GM12878 (cell line): ENCODE data around the gene PPIB. TPM values are rescaled to one million over a fixed set of nuclear protein-coding genes. Genes with fewer than 3 reads are reported as not detected.

Experiments
- ATAC-seq: fragments of 200-7000 bp; cut with Tn5 transposase; 3 replicates; pipeline ENCODE4 v1.9.1; 2020; ENCODE audit warnings: mild to moderate bottlenecking, moderate library complexity
- BruUV-seq: library from RNA; stranded (reverse); fragments of 400-500 nt; replicated peaks from 2 replicates; lab custom pipeline; 2021; lab: Mats Ljungman, UMichigan
- CTCF ChIA-PET: fragments of 300-600 bp; sonication (Branson Sonifier 250); formaldehyde crosslinking; extraction: SDS; loops from one replicate; lab custom pipeline; 2021; ENCODE audit warnings: inconsistent platforms; lab: Yijun Ruan, JAX
- POLR2A ChIA-PET: fragments of 350-600 bp; formaldehyde crosslinking; extraction: SDS; loops from one replicate; lab custom pipeline; 2021; ENCODE audit warnings: inconsistent platforms; lab: Charles Lee
- RAD21 ChIA-PET: fragments of 300-600 bp; sonication (Branson Sonifier 250); formaldehyde crosslinking; loops from one replicate; lab custom pipeline; 2023; ENCODE audit warnings: antibody characterized with exemption; ENCODE audit not compliant: unreplicated experiment; lab: Charles Lee
- SMC1A ChIA-PET: fragments of 300-600 bp; sonication (Branson Sonifier 250); formaldehyde crosslinking; loops from one replicate; lab custom pipeline; 2023; ENCODE audit not compliant: unreplicated experiment, uncharacterized antibody; lab: Charles Lee
- DNase-seq: peaks from one replicate; pipeline ENCODE4 v3.0.0-alpha.2; 2011; ENCODE audit warnings: low read depth, low spot score
- FAIRE-seq: peaks from 3 replicates; lab custom pipeline; 2011; peaks lifted over from hg19 to GRCh38; lab: Jason Lieb, UNC
- H2AFZ ChIP-seq: 2 replicates; pipeline ENCODE4 v1.6.0; 2011; ENCODE audit warnings: low read depth, low read length, control low read depth; ENCODE audit not compliant: control insufficient read depth
- H3K27ac ChIP-seq: 2 replicates; pipeline ENCODE4 v1.5.1; 2011; ENCODE audit warnings: control low read depth; ENCODE audit not compliant: control insufficient read depth, insufficient read depth
- H3K27me3 ChIP-seq, 2 experiments: replicated peaks in 1 of 2; 2 replicates each; pipeline versions ENCODE4 v1.6.0 to v1.6.1; 2011; ENCODE audit warnings: low read length in 1 of 2; ENCODE audit not compliant: control insufficient read depth in 2 of 2, insufficient read depth in 2 of 2
- H3K36me3 ChIP-seq, 2 experiments: 2 replicates each; pipeline ENCODE4 v1.5.1; 2011; ENCODE audit warnings: low read length in 1 of 2; ENCODE audit not compliant: control insufficient read depth in 2 of 2, insufficient read depth in 2 of 2
- H3K4me1 ChIP-seq: 2 replicates; pipeline ENCODE4 v1.6.1; 2011; ENCODE audit warnings: mild to moderate bottlenecking, low read length, moderate library complexity, mixed read lengths; ENCODE audit not compliant: control insufficient read depth, insufficient read depth
- H3K4me2 ChIP-seq: 2 replicates; pipeline ENCODE4 v1.6.0; 2011; ENCODE audit warnings: control low read depth; ENCODE audit not compliant: control insufficient read depth, insufficient read depth
- H3K4me3 ChIP-seq: fragments of 200-600 bp; sonication (generic); 2 replicates; pipeline ENCODE4 v1.5.1; 2016
- H3K79me2 ChIP-seq: 2 replicates; pipeline ENCODE4 v1.6.0; 2011; ENCODE audit warnings: low read length; ENCODE audit not compliant: control insufficient read depth, insufficient read depth
- H3K9ac ChIP-seq: 2 replicates; pipeline ENCODE4 v1.8.0; 2011; ENCODE audit warnings: low read length, control low read depth, mixed read lengths; ENCODE audit not compliant: control insufficient read depth, insufficient read depth
- H3K9me3 ChIP-seq: replicated peaks from 3 replicates; pipeline ENCODE4 v1.5.1; 2011; ENCODE audit warnings: mild to moderate bottlenecking, low read length; ENCODE audit not compliant: control insufficient read depth, insufficient read depth
- H4K20me1 ChIP-seq: 2 replicates; pipeline ENCODE4 v1.6.0; 2011; ENCODE audit not compliant: control insufficient read depth, insufficient read depth
- ASH2L ChIP-seq: fragments of 300-600, 200-600 bp; sonication (generic); IDR thresholded peaks from 2 replicates; pipeline ENCODE4 v1.6.1; 2017; ENCODE audit warnings: low read depth, mild to moderate bottlenecking, borderline replicate concordance
- ATF7 ChIP-seq: fragments of 450-650 bp; IDR thresholded peaks from 2 replicates; pipeline ENCODE4 v1.6.1; 2016; ENCODE audit warnings: low read depth, mild to moderate bottlenecking
- CBX5 ChIP-seq: sonication (generic); IDR thresholded peaks from 2 replicates; pipeline ENCODE4 v1.6.1; 2016; ENCODE audit warnings: low read depth, moderate library complexity, mild to moderate bottlenecking, inconsistent platforms
- CHD2 ChIP-seq: IDR thresholded peaks from 2 replicates; pipeline ENCODE4 v1.6.1; 2011; ENCODE audit warnings: low read depth, low read length, improper control_type of control experiment, borderline replicate concordance
- GATAD2B ChIP-seq: fragments of 450-650 bp; conservative IDR thresholded peaks from 2 replicates; pipeline ENCODE4 v1.6.1; 2017; ENCODE audit warnings: low read depth, mild to moderate bottlenecking, moderate library complexity
- HCFC1 ChIP-seq: fragments of 150-350 bp; IDR thresholded peaks from 2 replicates; pipeline ENCODE4 v1.6.1; 2014; ENCODE audit warnings: low read length
- IKZF2 ChIP-seq, 2 experiments: fragments of 450-650 bp; IDR thresholded peaks; 2 replicates each; pipeline ENCODE4 v1.6.1; 2017; ENCODE audit warnings: mild to moderate bottlenecking in 2 of 2, moderate library complexity in 2 of 2
- KAT2A ChIP-seq: conservative IDR thresholded peaks from 2 replicates; pipeline ENCODE4 v1.6.1; 2011; ENCODE audit warnings: low read depth, low read length; ENCODE audit not compliant: control insufficient read depth
- LARP7 ChIP-seq: fragments of 450-650 bp; IDR thresholded peaks from 2 replicates; pipeline ENCODE4 v1.6.1; 2017; ENCODE audit warnings: mild to moderate bottlenecking
- MYC ChIP-seq: IDR thresholded peaks from 2 replicates; pipeline ENCODE4 v1.6.1; 2011; ENCODE audit warnings: mild to moderate bottlenecking, low read length, moderate library complexity, inconsistent platforms; ENCODE audit not compliant: insufficient read depth, insufficient replicate concordance, insufficient read length, severe bottlenecking
- NR2F1 ChIP-seq: fragments of 450-650 bp; conservative IDR thresholded peaks from 2 replicates; pipeline ENCODE4 v1.6.1; 2017; ENCODE audit warnings: mild to moderate bottlenecking
- PML ChIP-seq: IDR thresholded peaks from 2 replicates; pipeline ENCODE4 v1.6.1; 2012; ENCODE audit warnings: low read length, inconsistent platforms
- SREBF1 ChIP-seq: IDR thresholded peaks from 2 replicates; pipeline ENCODE4 v1.6.1; 2012; ENCODE audit warnings: mild to moderate bottlenecking, low read length
- YY1 ChIP-seq: IDR thresholded peaks from 2 replicates; pipeline ENCODE4 v1.6.1; 2011; ENCODE audit warnings: low read depth, mild to moderate bottlenecking, low read length
- ZBTB11 ChIP-seq: fragments of 450-650 bp; formaldehyde crosslinking; IDR thresholded peaks from 2 replicates; pipeline ENCODE4 v1.5.0; 2022; ENCODE audit warnings: mild to moderate bottlenecking, missing genetic modification characterization
- ZNF592 ChIP-seq: fragments of 450-650 bp; IDR thresholded peaks from 2 replicates; pipeline ENCODE4 v1.6.1; 2017; ENCODE audit warnings: mild to moderate bottlenecking, moderate library complexity
- WGBS: methylation state at CpG from one replicate; pipeline ENCODE4 v1.1.6; 2016; ENCODE audit warnings: low lambda C conversion rate; ENCODE audit not compliant: insufficient replicate concordance, insufficient coverage; ENCODE audit errors: missing lambda C conversion rate; 5-methylcytosine and 5-hydroxymethylcytosine counted together
- in situ Hi-C: fragments of 300-500 bp; cut with MboI; formaldehyde crosslinking; loops from 9 replicates; pipeline ENCODE4 v1.14.3; 2018; ENCODE audit warnings: mixed read lengths
- intact Hi-C: fragments of 100-400 bp; cut with micrococcal nuclease; formaldehyde crosslinking; loops from one replicate; pipeline ENCODE4 v1.14.2; 2022; ENCODE audit not compliant: unreplicated experiment
- polyA plus RNA-seq, 11 experiments: library from polyadenylated mRNA; depleted of rRNA in 4 of 11; unstranded in 6 of 11; stranded (reverse) in 5 of 11; fragments of >200 nt; fragmentation: Nextera tagmentation in 4 of 11; fragmentation: Illumina TruSeq in 1 of 11; extraction: Ambion mirVana in 4 of 11; extraction: Trizol in 1 of 11; gene quantifications; 1 replicate in 1 of 11; 2 replicates in 10 of 11; pipeline versions ENCODE4 v1.2.1 to v1.2.3, GENCODE V29; 2011 to 2016; ENCODE audit warnings: inconsistent platforms in 2 of 11, missing spikeins in 2 of 11, low read depth in 1 of 11
- total RNA-seq, 4 experiments: library from RNA; depleted of rRNA in 3 of 4; stranded (reverse); fragments of >200 nt in 3 of 4; fragmentation: Illumina TruSeq in 1 of 4; extraction: Trizol in 1 of 4; gene quantifications; 2 replicates each; pipeline versions ENCODE4 v1.2.1 to v1.2.3, GENCODE V29; 2013 to 2021

The PPIB gene
- total and polyA plus RNA-seq, 10 of the 15 experiments (the other 5 are each of a cell fraction or from before 2014, with no cell fraction given) = 344 to 936 (median 508) TPM

GRCh38 chr15:64127521-64128270 lies 35.1 kb downstream of the PPIB start:
- SMC1A ChIA-PET = no interaction called here
- ATAC-seq = no peak
- intact Hi-C loops (no loop called here), in situ Hi-C loops (no loop called here)
- RAD21 ChIA-PET = no interaction called here
- no peaks in the 10 kb centered on the region for H3K79me2 ChIP-seq
- no peak overlapping the region for H2AFZ ChIP-seq
- no peaks in the 10 kb centered on the region; the same call in 2 of the 3 replicates for H3K9me3 ChIP-seq
- FAIRE-seq = no peak
- no peak for DNase-seq
- H3K36me3 ChIP-seq = peaks cover 23 to 48% of the 10 kb centered on the region in 2 experiments
- H3K27ac ChIP-seq = no peak overlapping the region
- 80% methylated on average over 6 of the region's 6 CpGs for WGBS
- CTCF ChIA-PET = no interaction called here
- BruUV-seq = no TSS peak
- POLR2A ChIA-PET = no interaction called here
- H3K9ac ChIP-seq = no peak overlapping the region
- no peaks in the 10 kb centered on the region for H4K20me1 ChIP-seq
- H3K27me3 ChIP-seq = no peaks in the 10 kb centered on the region
- no peak overlapping the region for H3K4me2 ChIP-seq
- no peak overlapping the region for H3K4me3 ChIP-seq
- H3K4me1 ChIP-seq = no peaks in the 10 kb centered on the region
- TF ChIP-seq NR2F1 (no peak), ATF7 (no peak), CBX5 (no peak), CHD2 (no peak), PML (no peak), YY1 (no peak), HCFC1 (no peak), ZNF592 (no peak), SREBF1 (no peak), ZBTB11 (CRISPR knock-in tag) (no peak), LARP7 (no peak), IKZF2 (IDR thresholded peaks at IDR 0.05) (no peak), MYC (no peak), GATAD2B (no peak), KAT2A (no peak), ASH2L (no peak)
